Immature natural killer cell (primary cell): ENCODE measurements around the gene MFSD12. TPM values are rescaled to one million over a fixed set of nuclear protein-coding genes. Genes with fewer than 3 reads are reported as not detected.
"Not testable (repeated sequence)": the region's sequence is repeated elsewhere in the genome, so short reads cannot be mapped to it uniquely, and the experiment has no call there.

Experiments
- DNase-seq, 3 donors: peaks; one replicate each; pipeline ENCODE4 v3.0.0; 2022; ENCODE audit warnings: mixed read lengths in 1 of 3
- H3K27ac Mint-ChIP-seq, 6 donors: one replicate each; pipeline ENCODE4 v1.8.0; 2020; ENCODE audit warnings: mixed read lengths in 6 of 6, mild to moderate bottlenecking in 5 of 6, inconsistent platforms in 4 of 6, moderate library complexity in 3 of 6
- H3K27me3 Mint-ChIP-seq, 3 donors: one replicate each; pipeline ENCODE4 v1.8.0; 2020 to 2021; ENCODE audit warnings: low read depth in 3 of 3, mild to moderate bottlenecking in 3 of 3, mixed read lengths in 3 of 3, moderate library complexity in 3 of 3, inconsistent platforms in 1 of 3
- H3K36me3 Mint-ChIP-seq, 3 donors: one replicate each; pipeline ENCODE4 v1.8.0; 2020; ENCODE audit warnings: mixed read lengths in 3 of 3, inconsistent platforms in 2 of 3, mild to moderate bottlenecking in 2 of 3
- H3K4me1 Mint-ChIP-seq, 2 donors: one replicate each; pipeline ENCODE4 v1.8.0; 2020; ENCODE audit warnings: inconsistent platforms in 2 of 2, mild to moderate bottlenecking in 2 of 2, mixed read lengths in 2 of 2, moderate library complexity in 1 of 2
- H3K4me3 Mint-ChIP-seq, 5 donors: one replicate each; pipeline ENCODE4 v1.8.0; 2020; ENCODE audit warnings: mild to moderate bottlenecking in 5 of 5, mixed read lengths in 5 of 5, inconsistent platforms in 3 of 5, moderate library complexity in 3 of 5
- H3K9me3 Mint-ChIP-seq, 6 donors: one replicate each; pipeline ENCODE4 v1.8.0; 2020; ENCODE audit warnings: mild to moderate bottlenecking in 6 of 6, mixed read lengths in 6 of 6, inconsistent platforms in 4 of 6, moderate library complexity in 3 of 6
- polyA plus RNA-seq, 3 donors: library from polyadenylated mRNA; unstranded; fragments of 300-500 nt; fragmentation: Illumina TruSeq; gene quantifications; one replicate each; pipeline ENCODE4 v1.2.3, GENCODE V29; 2021

Gene MFSD12
- polyA plus RNA-seq, 3 donors from 2014 or later = 17.1 to 26.9 (median 25.6) TPM

DNA sequence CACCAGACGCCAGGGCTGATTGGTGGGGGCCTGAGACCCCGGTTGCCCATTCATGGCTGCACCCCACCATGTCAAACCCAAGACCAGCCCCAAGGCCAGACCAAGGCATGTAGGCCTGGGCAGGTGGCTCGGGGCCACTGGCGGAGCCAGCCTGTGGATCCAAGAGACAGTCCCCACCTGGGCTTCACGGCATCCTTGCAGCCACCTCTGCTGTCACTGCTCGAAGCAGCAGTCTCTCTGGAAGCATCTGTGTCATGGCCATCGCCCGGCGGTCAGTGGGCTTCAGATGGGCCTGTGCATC, 22.2 kb downstream of the MFSD12 start:
- no peak overlapping the region for H3K27ac Mint-ChIP-seq
- H3K36me3 Mint-ChIP-seq = peaks cover 0 to 8% (median 7%) of the 10 kb centered on the region in 3 donors
- H3K27me3 Mint-ChIP-seq = peaks cover 0 to 3% (median 1%) of the 10 kb centered on the region in 3 donors
- H3K4me3 Mint-ChIP-seq = no peak overlapping the region
- no peaks in the 10 kb centered on the region for H3K4me1 Mint-ChIP-seq
- DNase-seq = no peak
- H3K9me3 Mint-ChIP-seq = peaks cover 0 to 3% (median 0%) of the 10 kb centered on the region in 6 donors

DNA sequence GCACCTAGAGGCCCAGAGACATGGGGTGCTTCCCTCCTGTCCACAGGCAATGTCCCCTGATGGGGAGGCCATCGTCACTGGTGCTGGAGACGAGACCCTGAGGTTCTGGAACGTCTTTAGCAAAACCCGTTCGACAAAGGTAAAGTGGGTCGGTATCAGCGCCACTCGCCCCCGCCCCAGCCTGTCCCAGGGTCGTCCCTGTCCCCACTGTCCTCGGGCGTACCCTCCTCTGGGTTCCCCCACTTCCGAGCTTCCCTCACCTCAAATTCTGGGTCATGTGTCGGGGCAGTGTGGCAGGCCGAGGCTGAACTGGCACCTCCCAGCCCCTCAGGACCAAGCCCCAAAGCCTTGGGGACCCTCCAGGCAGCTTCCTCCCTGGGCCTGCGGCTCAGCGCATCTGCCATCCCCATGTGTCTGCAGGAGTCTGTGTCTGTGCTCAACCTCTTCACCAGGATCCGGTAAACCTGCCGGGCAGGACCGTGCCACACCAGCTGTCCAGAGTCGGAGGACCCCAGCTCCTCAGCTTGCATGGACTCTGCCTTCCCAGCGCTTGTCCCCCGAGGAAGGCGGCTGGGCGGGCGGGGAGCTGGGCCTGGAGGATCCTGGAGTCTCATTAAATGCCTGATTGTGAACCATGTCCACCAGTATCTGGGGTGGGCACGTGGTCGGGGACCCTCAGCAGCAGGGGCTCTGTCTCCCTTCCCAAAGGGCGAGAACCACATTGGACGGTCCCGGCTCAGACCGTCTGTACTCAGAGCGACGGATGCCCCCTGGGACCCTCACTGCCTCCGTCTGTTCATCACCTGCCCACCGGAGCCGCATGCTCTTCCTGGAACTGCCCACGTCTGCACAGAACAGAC, 22.8 kb downstream of the MFSD12 start:
- Mint-ChIP-seq H3K27me3 (peaks cover 0 to 3% (median 1%) of the 10 kb centered on the region in 3 donors), H3K4me3 (no peak overlapping the region), H3K27ac (no peak overlapping the region), H3K9me3 (peaks cover 0 to under 1% (median 0%) of the 10 kb centered on the region in 6 donors), H3K4me1 (no peaks in the 10 kb centered on the region), H3K36me3 (peaks cover 0 to 7% (median 6%) of the 10 kb centered on the region in 3 donors)
- no peak for DNase-seq

DNA sequence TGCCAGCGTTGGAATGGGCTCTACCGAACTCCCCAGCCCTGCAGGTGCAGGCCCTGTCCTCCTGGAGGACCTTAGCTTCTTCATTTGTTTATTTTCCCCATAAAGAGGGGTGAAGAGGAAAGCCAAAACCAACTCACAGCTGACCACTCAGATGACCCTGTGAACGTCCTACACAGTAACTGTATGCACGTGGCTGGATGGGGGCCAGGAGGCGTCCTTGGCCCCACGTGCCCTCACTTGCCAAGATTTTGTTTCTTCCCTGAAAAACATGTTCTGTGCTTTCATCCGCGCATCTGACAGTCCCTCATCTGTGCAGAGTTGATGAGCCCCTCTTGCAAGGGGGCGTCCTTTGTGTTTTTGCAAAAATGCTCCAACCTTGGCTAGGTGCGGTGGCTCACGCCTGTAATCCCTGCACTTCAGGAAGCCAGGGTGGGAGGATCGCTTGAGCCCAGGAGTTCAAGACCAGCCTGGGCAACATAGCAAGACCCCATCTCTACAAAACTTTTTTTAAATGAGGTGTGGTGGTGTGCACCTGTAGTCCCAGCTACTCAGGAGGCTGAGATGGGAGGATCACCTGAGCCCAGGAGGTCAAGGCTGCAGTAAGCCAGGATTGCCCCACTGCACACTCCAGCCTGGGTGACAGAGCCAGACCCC, 23.7 kb downstream of the MFSD12 start:
- Mint-ChIP-seq H3K9me3 (no peaks in the 10 kb centered on the region), H3K4me3 (no peak overlapping the region), H3K4me1 (no peaks in the 10 kb centered on the region), H3K36me3 (peaks cover 0 to 7% (median 5%) of the 10 kb centered on the region in 3 donors), H3K27ac (peak overlapping the region in 1 of 6 donors; percentile 28), H3K27me3 (peaks cover 0 to 3% (median 1%) of the 10 kb centered on the region in 3 donors)
- DNase-seq = no peak

DNA sequence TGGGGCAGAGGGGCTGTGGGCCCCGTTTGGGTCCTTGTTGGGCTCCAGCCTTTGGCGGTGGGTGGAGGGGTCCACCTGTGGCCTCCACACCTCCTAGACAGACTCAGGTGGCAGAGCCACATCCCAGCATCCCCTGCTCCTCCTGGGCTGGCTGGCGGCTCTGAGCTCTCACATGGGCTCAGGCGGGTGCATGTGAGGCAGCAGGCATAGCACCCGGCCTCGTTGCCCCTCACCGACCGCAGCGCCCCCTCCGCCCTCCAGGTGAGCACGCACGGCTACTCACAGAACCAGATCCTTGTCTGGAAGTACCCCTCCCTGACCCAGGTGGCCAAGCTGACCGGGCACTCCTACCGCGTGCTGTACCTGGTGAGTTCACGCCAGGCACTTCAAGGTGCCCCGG, 24.4 kb downstream of the MFSD12 start:
- Mint-ChIP-seq H3K27ac (no peak overlapping the region), H3K9me3 (no peaks in the 10 kb centered on the region), H3K4me3 (no peak overlapping the region), H3K4me1 (no peaks in the 10 kb centered on the region), H3K27me3 (peaks cover 0 to 3% (median 1%) of the 10 kb centered on the region in 3 donors), H3K36me3 (peaks cover 0 to 6% (median 5%) of the 10 kb centered on the region in 3 donors)
- DNase-seq = no peak

DNA sequence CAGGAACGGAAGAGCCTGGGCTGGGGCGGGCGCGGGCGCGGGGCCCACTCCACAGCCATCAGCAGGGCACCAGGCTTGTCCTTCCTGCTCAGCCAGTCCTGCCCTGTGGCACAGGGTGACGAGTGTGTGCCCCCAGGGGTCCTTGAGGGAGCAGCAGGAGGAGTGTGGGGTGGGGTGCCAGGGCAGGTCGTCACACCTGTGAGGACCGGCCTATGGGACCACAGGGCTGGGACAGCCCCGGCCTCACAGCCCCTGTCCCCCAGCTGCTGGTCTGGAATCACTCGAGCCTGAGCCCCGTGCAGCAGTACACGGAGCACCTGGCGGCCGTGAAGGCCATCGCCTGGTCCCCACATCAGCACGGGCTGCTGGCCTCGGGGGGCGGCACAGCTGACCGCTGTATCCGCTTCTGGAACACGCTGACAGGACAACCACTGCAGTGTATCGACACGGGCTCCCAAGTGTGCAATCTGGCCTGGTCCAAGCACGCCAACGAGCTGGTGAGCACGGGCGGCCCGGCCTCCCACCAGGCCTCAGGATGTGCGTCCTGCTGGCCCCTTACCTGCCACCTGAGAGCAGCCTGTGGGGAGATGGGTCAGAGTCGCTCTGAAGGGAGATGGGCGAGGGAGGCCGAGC, 25.1 kb downstream of the MFSD12 start:
- Mint-ChIP-seq H3K27ac (no peak overlapping the region), H3K9me3 (no peaks in the 10 kb centered on the region), H3K27me3 (peaks cover 0 to 2% (median 1%) of the 10 kb centered on the region in 3 donors), H3K36me3 (peaks cover 0 to 5% (median 4%) of the 10 kb centered on the region in 3 donors), H3K4me1 (no peaks in the 10 kb centered on the region), H3K4me3 (no peak overlapping the region)
- no peak for DNase-seq

DNA sequence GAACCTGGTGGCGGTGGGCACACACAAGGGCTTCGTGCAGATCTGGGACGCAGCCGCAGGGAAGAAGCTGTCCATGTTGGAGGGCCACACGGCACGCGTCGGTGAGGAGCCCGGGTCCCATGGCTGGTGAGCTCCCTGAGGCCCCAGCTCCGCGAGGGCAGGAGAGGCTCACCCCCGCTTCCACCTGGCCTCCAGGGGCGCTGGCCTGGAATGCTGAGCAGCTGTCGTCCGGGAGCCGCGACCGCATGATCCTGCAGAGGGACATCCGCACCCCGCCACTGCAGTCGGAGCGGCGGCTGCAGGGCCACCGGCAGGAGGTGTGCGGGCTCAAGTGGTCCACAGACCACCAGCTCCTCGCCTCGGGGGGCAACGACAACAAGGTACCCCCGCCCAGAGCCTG, 25.7 kb downstream of the MFSD12 start:
- Mint-ChIP-seq H3K9me3 (no peaks in the 10 kb centered on the region), H3K4me1 (no peaks in the 10 kb centered on the region), H3K36me3 (peaks cover 0 to 8% (median 4%) of the 10 kb centered on the region in 3 donors), H3K4me3 (no peak overlapping the region), H3K27me3 (peaks cover 0 to 2% (median 1%) of the 10 kb centered on the region in 3 donors), H3K27ac (no peak overlapping the region)
- DNase-seq = no peak

DNA sequence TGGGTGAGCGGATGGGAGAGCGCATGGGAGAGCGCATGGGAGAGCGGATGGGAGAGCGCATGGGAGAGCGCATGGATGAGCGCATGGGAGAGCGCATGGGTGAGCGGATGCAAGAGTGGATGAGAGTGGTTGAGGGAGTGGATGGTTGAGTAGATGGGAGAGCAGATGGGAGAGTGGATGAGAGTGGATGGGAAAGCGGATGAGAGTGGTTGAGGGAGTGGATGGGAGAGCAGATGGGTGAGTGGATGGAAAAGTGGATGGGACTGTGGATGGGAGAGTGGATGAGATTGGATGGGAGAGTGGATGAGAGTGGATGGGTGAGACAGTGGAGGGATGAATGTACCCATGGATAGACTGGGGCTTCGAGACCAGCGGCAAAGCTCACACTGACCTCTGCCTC, 27.0 kb downstream of the MFSD12 start:
- Mint-ChIP-seq H3K36me3 (peaks cover 0 to 8% (median 4%) of the 10 kb centered on the region in 3 donors), H3K27me3 (peaks cover 0 to 2% (median 1%) of the 10 kb centered on the region in 3 donors), H3K4me3 (no peak overlapping the region), H3K9me3 (no peaks in the 10 kb centered on the region), H3K4me1 (no peaks in the 10 kb centered on the region), H3K27ac (no peak overlapping the region)
- DNase-seq = no peak

DNA sequence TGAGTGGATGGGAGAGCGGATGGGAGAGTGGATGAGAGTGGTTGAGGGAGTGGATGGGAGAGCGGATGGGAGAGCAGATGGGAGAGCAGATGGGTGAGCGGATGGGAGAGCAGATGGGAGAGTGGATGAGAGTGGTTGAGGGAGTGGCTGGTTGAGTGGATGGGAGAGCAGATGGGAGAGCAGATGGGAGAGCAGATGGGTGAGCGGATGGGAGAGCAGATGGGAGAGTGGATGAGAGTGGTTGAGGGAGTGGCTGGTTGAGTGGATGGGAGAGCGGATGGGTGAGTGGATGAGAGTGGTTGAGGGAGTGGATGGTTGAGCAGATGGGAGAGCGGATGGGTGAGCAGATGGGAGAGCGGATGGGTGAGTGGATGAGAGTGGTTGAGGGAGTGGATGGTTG, 28.1 kb downstream of the MFSD12 start:
- not testable (repeated sequence) for H3K27me3 Mint-ChIP-seq, H3K27ac Mint-ChIP-seq, H3K4me3 Mint-ChIP-seq, DNase-seq, H3K9me3 Mint-ChIP-seq, H3K4me1 Mint-ChIP-seq
- H3K36me3 Mint-ChIP-seq = peaks cover 4 to 12% (median 4%) of the 10 kb centered on the region in 3 donors

DNA sequence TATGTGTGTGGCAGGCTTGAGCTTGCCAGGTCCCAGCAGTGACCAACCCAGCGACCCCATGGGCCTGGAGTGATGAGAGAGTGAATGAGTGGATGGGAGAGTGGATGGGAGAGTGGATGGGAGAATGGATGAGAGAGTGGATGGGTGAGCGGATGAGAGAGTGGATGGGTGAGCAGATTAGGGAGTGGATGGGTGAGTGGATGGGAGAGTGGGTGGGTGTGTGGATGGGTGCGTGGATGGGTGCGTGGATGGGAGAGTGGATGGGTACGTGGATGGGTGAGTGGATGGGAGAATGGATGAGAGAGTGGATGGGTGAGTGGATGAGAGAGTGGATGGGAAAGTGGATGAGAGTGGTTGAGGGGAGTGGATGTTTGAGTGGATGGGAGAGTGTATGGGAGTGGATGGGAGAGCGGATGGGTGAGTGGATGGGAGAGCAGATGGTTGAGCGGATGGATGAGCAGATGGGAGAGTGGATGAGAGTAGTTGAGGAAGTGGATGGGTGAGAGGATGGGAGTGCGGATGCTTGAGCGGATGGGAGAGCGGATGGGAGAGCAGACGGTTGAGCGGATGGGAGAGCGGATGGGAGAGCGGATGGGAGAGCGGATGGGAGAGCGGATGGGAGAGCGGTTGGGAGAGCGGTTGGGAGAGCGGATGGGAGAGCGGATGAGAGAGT, 28.7 kb downstream of the MFSD12 start:
- no peak overlapping the region for H3K4me3 Mint-ChIP-seq
- peaks cover 0 to 4% (median 3%) of the 10 kb centered on the region in 3 donors for H3K27me3 Mint-ChIP-seq
- no peaks in the 10 kb centered on the region for H3K4me1 Mint-ChIP-seq

DNA sequence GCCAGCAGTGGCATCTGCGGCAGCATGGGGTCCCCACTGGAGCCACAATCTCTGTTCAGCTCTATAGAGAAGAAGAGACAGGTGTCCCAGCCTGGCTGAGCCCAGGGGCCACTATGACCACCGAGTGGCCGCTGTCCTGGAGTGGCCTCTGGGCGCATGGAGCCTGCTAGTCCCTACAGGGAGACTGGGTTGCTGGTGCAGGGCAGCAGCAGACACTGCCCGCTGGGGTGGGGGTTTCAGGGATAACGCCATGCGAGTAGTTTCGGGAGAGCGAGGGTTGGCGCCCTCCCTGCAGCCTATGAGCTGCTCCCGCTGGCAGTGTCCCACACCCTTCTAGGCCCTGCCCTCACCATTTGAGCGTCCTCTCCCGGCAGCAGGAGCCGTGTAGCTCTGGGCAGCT, 29.3 kb downstream of the MFSD12 start:
- Mint-ChIP-seq H3K36me3 (peaks cover 4 to 14% (median 4%) of the 10 kb centered on the region in 3 donors), H3K9me3 (no peaks in the 10 kb centered on the region), H3K4me1 (no peaks in the 10 kb centered on the region), H3K27me3 (peaks cover 0 to 4% (median 3%) of the 10 kb centered on the region in 3 donors), H3K4me3 (no peak overlapping the region), H3K27ac (no peak overlapping the region)
- no peak for DNase-seq

More for the DNA sequence above, 28.7 kb downstream of the MFSD12 start:
- Mint-ChIP-seq H3K27ac (no peak overlapping the region), H3K9me3 (no peaks in the 10 kb centered on the region), H3K36me3 (peaks cover 4 to 14% (median 4%) of the 10 kb centered on the region in 3 donors)
- no peak for DNase-seq

DNA sequence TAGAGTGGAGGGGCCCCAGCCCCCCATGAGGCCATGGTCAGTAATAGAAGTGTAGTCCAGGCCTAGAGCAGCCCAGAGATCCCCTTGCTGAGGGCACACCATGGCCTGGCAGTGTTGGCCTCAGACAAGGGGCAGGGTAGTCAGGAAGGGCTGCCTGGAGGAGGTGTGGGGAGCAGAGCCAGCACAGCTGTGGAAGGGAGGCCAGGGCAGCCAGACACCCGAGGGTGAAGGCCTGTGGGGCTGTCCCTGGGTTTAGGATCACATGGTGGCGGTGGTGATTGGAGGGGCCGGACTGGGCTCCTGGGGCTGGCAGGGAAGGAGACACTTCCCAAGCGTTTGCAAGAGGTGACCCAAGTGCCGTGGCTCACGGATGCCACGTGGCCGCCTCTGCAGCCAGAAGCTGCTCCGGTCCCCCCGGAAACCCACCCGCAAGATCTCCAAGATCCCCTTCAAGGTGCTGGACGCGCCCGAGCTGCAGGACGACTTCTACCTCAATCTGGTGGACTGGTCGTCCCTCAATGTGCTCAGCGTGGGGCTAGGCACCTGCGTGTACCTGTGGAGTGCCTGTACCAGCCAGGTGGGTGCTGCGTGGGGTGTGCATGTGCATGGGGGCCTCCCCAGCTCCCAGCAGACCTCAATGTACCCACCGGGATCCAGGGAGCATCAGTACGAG, 30.0 kb downstream of the MFSD12 start:
- H3K27me3 Mint-ChIP-seq = peaks cover 0 to 4% (median 3%) of the 10 kb centered on the region in 3 donors
- no peak overlapping the region for H3K27ac Mint-ChIP-seq
- no peak overlapping the region for H3K4me3 Mint-ChIP-seq
- H3K4me1 Mint-ChIP-seq = no peaks in the 10 kb centered on the region
- DNase-seq = no peak
- no peaks in the 10 kb centered on the region for H3K9me3 Mint-ChIP-seq
- peaks cover 4 to 14% (median 4%) of the 10 kb centered on the region in 3 donors for H3K36me3 Mint-ChIP-seq

DNA sequence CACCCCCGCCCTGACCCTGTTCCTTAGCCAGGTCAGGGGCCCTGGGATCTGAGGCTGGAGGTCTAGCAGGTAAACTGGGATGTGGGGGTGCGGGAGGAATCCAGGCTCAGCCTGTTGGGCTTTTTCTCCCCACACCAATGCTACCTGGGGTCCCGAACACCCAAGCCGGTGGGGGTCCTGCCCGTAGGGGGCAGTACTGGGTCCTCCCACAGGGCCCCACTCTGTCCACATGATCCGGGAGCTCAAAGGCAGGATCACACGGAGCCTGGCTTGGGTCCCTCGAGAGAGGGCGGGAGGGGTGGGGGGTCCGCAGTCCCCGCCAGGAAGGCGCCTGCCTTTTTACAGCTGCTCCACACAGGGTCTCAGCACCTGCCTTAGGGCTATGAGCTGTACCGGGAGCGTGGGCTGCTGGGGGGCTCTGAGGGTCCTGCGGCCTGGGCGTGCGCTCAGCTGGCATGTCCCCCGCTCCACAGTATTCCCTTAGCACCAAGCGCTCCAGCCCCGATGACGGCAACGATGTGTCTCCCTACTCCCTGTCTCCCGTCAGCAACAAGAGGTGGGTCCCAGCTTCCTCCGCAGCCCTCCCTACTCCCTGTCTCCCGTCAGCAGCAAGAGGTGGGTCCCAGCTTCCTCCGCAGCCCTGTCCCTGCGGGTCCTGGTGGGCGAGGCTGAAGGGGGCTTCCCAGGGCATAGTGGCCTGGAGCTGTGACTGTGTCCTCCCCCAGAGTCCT, 30.7 kb downstream of the MFSD12 start:
- Mint-ChIP-seq H3K27me3 (peaks cover 0 to 4% (median 3%) of the 10 kb centered on the region in 3 donors), H3K36me3 (peaks cover 4 to 14% (median 4%) of the 10 kb centered on the region in 3 donors), H3K9me3 (no peaks in the 10 kb centered on the region), H3K4me1 (peaks cover 0 to 4% of the 10 kb centered on the region in 2 donors), H3K4me3 (no peak overlapping the region), H3K27ac (no peak overlapping the region)
- DNase-seq = no peak
